GM19372 (cell line): Measurements from ENCODE around the gene TIAM1.

Experiments
- ATAC-seq: cut with Tn5 transposase; IDR thresholded peaks from one replicate; pipeline ENCODE4 v1.9.1; 2021; ENCODE audit warnings: mild to moderate bottlenecking, low read depth, moderate library complexity; ENCODE audit not compliant: unreplicated experiment

The TIAM1 gene

DNA sequence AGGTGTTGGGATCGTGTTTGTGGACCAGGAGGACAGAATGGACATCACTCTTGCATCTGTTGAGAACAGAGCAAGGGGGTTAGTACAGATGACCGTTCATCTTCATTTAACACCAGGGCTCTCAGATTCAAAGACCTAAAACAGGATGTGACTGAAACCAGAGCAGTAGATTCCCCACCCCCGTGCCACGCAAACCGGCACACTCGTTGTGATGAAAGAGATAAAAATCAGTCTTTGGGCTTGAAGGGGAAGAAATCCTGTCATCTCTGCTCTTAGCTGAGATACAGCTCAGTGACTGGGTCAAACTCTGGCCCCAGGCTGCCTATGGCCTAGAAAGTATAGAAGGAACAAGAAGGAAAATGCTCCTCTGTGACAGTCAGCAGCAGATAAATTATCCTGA lies 159.6 kb downstream of the TIAM1 start:
- ATAC-seq: no peak

DNA sequence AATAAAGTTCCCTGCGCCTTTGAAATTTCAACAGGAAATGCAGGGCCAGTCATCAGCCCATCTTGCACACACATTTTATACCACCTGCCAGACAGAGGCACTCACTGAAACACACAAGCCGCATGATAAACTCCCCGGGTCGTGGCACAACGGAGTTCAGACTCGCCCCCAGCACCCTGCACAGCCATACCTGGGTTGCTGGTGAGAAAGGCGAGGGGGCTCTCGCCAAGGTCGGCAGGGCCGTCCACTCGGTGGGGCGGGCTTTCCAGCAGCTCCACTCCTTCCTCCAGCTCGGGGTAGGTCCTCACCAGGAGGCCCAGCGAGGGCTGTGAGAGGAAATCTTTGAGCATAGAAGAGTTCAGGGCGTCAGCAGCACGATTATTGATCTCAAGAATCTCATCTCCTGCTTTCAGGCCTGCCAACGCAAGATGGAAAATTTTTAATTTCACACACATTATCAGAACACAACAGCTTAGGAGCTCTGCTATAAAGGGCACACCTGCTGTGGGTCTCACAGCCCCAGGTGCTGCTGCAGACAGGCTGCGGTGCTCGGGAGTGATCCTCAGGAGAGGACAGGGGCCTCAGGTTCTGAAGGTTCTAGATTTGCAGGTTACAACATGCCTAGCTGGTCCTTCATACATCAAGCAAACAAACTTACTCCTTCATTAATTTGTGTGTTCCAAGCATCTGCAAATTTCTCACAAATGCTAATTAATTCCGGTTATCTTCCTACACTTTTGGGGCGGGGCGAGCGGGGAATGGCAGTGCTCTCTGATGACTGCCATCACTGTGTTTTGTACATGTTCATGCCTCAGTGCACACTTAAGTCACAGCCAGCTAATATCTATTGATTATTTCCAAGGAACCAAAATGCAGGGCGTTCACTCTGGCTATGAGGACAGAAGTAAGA lies 161.6 kb downstream of the TIAM1 start:
- ATAC-seq: no peak

DNA sequence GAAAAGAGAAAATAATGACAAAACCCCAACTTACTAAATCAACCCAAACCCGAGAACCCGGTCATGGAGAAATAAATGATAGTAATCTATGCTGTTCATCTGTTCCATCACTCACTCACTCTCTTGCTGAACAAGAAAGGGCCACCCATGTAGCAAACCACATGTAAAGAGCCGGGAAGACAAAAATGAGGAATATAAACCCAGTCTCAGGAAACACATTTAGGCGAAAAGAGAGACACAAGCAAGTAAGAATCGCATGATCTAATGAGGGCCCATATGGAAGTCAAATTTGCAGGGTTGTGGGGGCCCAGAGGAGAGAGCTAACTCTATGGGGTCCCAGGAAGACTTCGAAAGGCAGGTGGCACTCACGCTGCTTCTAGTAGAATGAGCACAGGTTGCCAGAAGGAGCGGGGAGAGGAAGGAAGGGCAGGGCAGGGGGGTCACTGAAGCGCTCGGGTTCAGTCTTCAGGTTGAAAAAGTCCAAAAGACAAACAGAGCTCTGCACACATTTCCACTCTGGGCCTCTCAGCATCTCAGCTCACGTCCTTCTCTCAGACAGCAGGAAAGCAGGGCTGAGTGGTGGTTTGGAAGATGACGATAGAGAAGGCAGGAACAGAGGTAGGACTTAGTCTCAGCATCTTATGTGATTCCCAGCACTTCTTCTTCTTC lies 162.8 kb downstream of the TIAM1 start:
- no peak for ATAC-seq

DNA sequence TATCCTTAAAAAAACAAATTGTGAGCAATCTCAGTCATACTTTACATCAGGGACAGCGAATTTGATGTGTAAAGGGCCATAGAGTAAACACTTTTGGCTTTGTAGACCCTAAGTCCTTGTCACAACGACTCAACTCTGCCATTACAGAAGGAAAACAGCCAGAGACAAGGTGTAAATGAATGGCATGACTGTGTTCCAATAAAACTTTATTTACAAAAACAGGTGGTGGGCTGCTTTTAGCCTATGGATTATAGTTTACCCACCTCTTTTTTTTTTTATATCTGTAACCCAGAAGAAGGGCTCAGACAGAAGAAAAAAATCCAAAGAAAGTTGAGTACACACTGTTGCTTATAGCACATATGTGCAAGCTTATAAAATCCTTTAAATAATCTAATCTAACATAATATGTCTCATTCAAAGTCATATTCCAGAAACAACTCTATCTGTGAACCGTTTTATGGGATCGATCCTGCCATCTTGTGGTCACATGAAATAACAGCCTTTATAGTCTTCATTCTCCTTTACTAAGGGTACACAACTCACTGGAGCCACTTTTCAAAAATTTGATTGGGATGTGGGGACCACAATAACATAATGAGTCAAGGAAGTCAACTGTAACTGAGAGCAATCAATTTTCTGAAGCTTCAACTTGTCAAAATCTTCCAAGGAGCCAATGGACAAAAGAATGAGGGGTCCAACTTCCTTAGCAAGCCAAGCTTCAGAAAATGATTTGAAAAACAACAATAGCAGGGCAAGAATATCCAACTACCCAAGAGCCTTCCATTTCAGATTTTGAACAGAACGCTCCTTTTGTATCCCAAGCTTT lies 163.6 kb downstream of the TIAM1 start:
- no peak for ATAC-seq

DNA sequence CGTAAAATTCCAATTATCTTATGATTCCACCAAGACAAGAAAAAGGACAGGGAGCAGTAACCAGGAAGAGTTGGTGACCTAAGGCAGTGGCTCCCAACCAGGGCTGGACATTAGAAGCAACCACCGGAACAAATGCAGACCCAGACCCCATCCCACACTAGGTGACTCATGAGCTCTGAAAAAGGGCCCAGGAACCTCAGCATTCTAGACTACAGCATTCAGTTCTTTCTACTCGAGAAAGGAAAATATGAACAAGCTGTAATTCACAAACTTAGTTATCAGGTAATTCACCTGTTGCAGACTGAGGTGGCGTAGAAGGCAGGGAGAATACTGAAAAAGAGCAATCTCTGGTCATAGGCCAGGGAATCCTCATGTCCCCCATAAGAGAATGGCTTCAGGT lies 167.3 kb downstream of the TIAM1 start:
- no peak for ATAC-seq

DNA sequence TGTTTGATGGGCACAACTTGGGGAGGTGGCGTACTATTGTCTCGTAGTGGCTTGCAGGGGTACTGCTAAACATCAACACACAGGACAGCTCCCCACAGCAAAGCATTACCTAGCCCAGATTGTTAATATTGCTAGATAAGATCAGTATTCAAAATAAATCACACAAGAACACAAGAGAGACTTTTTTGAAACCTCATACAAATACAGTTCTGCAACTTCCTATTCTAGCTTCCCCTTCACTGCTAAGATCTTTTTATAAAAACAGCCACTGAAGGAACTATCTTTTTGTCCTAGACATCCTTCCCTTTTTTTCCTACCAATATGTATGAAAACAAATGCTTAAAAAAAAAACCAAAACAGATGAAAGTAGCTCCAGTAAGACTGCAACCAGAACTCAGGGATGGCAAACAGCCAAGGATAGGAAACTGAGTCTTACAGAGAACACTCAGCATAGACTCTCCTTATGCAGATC lies 167.9 kb downstream of the TIAM1 start:
- ATAC-seq: no peak

DNA sequence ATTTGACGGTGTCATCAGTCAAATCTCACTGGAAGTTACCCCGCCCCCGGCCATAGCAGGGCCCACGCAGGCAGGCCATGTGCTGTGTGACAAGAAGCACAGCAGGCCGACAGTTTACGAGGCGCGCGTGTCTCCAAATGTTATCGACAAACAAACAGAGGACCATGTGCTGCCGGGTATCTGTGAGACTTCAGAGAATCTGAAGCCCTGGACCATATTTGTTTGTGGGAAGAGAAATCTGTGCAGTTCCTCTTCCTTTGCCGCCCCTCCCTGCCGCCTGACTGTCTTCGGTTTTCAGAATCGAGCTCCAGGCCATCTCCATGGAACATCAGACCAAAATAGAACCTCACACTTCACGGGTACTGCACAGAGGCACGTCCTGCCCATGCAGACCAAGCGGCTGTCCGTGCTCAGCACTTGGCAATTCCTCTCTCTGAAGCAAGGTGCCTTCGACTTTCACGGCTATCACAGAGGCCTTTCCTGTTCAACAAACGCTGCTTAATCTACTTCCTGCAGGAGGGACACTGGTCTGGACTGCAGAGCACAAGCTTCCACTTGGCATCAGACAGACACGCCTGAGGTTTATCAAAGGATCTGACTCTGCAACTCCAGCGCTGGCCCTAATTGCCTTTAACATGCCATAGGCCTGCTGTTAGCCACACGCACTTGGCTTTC lies 170.0 kb downstream of the TIAM1 start:
- ATAC-seq: no peak

DNA sequence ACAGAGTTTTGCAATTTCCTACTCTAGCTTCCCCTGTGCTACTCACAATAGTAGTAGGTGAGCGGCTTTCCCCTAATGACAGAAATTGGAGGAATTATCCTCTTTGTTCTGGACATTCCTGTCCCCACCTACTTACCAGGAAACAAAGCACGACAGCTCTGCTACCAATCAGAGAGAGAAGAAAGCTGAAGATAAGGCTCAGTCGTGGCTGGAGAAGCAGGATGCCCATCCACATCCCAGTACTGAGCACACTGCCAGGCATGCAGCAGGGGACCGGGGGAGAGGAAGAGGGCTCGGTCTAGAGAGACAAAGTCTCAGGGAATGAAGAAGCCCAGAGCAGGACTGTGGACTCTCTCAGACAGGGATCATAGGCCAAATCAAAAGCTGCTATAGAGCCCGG lies 171.7 kb downstream of the TIAM1 start:
- ATAC-seq: no peak

DNA sequence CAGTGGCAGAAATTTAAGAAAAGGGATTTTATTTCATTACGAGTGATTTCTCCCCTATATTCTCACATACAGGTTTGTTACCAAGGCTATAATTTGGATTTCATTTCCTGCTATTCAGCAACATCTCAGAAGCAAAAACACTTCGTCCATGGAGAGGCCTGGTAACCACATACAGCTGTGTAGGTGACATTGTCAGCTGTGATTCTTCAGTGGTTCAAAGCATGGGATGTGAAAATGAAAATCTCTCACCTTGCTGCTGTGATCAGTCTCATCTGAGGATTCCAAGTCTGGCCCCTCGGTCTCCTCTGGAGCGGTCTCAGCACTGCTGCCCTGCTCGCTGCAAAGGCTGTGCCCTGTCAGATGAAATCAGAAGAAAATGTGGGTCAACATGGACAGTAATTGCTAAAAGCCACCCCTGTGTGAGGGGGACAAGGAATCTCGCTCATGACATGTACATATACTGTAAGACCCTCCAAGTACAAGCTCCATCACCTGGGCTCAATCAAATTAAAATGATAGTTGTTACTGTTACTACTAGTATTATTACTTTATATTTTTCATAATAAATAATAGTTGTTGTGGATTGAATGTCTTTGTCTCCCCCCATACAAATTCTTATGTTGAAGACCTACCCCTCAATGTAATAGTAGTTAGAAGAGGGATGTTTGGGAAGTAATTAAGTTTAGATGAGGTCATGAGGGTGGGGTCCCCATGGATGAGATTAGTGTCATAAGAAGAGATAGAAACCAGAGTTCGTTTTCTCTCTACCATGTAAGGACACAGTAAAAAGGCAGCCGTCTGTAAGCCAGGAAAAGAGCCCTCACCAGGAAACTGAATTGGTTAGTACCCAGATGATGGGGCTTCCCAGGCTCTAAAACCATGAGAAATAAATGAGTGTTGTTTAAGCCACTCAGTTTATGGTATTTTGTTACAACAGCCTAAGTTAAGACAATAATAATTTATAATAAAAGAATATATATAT lies 179.1 kb downstream of the TIAM1 start:
- no peak for ATAC-seq

DNA sequence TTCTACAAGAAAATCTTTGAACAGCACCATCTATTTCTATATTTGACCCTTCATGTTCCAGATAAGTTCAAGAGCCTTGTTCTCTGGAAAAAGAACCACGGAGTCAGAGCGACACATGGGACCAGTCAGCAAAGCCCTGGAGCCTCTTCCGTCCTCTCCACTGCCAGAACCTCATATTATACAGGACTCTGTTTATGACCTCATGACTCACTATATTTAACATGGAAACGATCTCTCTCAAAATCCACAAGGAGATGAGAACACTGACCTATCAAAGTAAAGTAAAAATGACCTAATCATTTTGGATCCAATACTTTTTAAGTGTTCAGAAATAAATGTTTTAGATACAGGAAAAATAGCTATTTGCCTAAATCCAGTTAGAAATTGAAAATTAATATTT lies 181.2 kb downstream of the TIAM1 start:
- ATAC-seq: no peak

DNA sequence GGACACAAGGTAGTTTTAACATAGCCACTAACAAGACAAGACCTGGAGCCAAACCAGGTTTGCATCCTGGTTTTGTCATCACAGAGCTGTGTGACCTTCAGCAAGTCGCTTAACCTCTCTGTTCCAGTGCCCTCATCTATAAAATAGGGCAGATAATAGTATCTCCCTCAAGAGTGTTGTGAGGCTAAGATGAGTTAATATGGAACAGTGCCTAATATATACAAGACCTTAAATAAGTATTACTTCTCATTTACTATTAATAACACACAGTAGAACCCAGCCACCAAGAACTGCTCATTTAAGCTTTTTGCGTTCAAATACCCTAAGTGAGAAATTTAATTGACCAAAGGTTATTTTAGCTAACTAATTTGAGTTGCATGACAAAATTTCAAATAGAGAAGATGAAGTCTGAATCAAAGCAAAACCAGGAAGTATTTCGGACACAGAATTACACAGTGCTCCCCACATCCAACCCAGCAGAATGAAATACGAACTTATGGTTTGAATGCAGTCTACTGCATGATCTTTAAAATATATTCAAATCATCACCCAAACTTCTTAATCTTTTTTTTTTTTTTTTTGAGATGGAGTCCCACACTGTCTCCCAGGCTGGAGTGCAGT lies 181.9 kb downstream of the TIAM1 start:
- no peak for ATAC-seq

DNA sequence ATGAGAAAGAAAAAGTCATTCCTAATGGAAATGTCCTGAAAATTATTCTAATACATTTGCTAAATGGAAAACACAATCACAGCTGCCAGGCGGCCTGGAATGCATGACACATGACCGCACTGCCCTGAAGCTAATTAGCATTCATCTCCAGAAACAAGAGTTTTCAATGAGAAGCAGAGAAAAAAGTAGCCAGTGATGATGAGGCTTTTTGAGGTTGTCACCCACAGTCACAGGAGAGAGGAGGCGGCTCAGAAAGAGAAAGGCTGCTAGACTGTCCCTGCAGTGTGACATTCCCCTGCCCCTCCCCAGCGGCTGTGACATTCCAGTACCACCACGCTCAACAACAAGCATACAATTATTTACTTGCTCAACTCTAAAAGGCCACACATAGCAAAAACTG lies 182.9 kb downstream of the TIAM1 start:
- no peak for ATAC-seq

DNA sequence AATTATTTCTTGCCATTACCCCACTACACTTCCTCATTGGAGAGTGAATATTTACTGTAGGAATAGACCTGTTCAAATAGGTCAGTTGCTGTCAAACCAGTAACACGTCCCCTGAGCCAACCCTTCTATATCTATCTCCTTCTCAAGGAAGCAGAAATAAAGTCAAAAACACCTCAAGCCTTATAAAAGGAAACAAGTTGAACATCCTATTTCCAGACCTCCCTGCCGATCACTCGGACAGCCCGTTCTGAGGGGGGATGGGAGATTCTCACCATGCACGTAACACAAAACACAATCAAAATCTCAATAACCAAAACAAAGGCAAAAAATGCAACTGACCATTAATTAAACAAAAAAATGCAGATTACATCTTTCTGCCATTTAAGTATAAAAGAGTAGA lies 184.3 kb downstream of the TIAM1 start:
- ATAC-seq: no peak

DNA sequence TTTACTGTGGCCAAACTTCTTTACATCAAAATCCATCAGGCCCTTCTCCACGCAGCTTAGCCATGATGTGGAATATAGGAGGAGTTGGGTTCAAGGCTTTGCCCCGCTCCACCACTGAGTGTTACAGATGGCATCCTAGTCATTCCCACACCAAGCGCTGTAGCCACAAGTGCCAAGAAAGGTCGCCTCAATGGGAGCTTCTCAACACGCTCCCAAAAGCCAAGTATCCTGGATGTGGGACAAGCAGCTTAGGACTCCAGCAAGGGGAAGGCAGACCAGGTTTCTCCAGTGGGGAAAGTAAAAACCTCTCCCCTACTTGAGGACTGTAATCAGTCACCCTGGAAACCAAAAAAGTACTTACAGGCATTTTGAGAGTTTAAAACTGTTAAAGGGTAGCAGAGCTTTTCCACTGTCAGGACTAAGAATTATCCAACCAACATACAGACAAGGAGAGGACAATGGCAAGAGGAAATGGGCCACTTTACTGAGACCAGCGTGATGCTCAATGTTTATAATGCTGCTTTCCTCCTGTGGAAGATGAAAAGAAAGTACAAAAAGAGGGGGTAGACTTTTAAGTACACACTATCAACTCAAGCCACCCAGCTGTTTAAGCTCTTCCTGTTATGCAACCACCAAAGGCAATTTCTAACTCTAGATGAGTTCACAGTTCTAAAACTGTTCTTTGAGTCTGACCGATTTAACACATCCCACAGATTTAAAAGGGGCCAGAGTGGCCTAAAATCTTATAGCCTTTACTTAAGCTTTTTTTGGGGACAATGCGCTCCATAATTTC lies 185.1 kb downstream of the TIAM1 start:
- ATAC-seq: no peak

DNA sequence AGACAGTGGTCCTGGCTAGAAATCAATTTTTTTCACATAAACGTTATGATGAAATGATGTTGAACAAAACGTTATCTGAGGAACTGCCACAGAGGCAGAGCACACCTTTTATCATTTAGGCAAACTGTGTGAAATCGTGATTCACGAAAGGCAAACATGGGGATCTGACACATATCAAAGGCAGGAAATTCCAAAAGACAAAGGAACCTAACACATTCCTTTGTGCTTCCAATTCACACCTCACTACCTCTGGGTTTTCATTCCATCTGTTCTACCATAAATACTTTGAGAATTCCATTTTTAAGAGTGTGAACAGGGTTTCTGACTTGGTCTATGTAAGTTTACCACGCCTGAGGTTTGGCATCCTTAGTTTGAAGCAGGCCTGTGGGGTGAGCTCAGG lies 186.3 kb downstream of the TIAM1 start:
- no peak for ATAC-seq

DNA sequence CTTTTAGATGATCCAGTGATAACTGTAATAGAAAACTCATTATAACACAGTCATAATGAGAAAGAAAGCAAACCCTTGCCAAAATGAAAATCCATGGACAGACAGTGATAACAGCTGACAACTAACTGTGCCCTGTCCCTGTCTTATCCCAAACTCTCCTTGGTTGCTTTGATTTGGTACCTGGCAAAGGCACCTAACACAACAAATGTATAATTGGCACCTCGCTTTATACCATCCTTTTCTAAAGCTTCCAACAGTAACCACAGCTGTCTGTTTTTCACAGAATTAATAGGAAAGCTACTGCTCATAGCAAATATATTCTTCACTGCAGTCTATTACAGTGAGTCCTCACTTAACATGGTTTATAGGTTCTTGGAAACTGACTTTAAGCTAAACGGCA lies 187.4 kb downstream of the TIAM1 start:
- no peak for ATAC-seq

DNA sequence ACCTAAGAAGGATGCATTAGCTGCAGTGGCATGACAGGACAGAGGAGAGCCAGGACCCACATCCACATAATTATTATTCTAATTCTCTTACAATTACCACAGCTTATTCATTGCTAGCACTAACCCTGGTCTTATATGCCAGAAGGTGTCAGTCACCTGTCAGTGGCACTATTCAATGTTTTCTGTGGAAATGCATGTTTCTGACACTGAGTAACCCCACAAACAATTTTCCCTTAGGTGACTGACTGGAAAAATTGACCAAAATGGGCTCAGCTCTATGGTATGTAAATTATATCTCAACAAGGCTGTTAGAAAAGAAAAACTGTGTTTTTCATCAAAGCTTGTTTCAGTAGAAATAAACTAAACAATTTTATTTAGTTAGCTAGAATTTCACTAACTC lies 187.9 kb downstream of the TIAM1 start:
- ATAC-seq: no peak
